Brain microvascular endothelial cell (primary cell): ENCODE measurements around the gene E2F8.
"Not testable (repeated sequence)": the region's sequence is repeated elsewhere in the genome, so short reads cannot be mapped to it uniquely, and the experiment has no call there.

ENCODE experiments used
- DNase-seq: peaks from one replicate; pipeline ENCODE4 v3.0.0-alpha.2; 2020
- H3K27ac ChIP-seq: fragments of 250-450 bp; sonication (Bioruptor Pico); 2 replicates; pipeline ENCODE4 v1.5.1; 2020; ENCODE audit warnings: mild to moderate bottlenecking, moderate library complexity
- H3K27me3 ChIP-seq: fragments of 250-450 bp; sonication (Bioruptor Pico); replicated peaks from 2 replicates; pipeline ENCODE4 v1.5.1; 2020; ENCODE audit warnings: mild to moderate bottlenecking
- H3K36me3 ChIP-seq: fragments of 250-450 bp; sonication (Bioruptor Pico); replicated peaks from 2 replicates; pipeline ENCODE4 v1.5.1; 2020; ENCODE audit warnings: mild to moderate bottlenecking
- H3K4me3 ChIP-seq: 2 replicates; pipeline ENCODE4 v1.5.1; 2011; ENCODE audit warnings: low read depth, mild to moderate bottlenecking, control low read depth, low read length, moderate library complexity
- in situ Hi-C: cut with HindIII; loops from 2 replicates; pipeline ENCODE4 v1.10.0; 2017; ENCODE audit warnings: low sequenced_read_pairs, low pct_ligation_motif_present
- TF ChIP-seq, protein P1 (sequence below): IDR thresholded peaks from 2 replicates; pipeline ENCODE4 v1.5.1; 2011; ENCODE audit warnings: low read depth, mild to moderate bottlenecking, moderate library complexity, low read length, control low read depth, inconsistent platforms; ENCODE audit errors: missing control alignments

E2F8 gene

DNA sequence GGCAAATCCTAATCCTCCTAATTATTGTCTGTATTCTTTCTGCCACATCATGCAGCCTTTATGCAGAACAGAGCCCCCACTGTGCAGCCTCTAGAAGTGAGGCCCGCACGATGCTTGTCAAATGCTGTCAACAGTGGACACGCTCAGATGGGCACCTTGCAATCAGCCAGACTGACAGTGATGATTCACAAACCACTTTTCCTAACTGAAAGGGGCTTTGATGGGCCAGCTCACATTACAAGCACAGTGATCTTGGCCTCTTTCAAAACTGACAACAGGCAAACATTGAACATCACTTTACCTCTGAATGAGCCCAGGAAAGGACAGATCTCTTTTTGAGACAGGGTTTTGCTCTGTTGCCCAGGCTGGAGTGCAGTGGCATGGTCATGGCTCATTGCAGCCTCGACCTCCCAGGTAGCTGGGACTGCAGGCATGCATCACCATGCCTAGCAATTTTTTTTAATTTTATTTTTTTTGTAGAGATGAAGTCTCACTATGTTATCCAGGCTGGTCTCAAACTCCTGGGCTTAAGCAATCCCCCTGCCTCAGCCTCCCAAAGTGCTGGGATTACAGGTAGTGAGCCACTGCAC, 18.0 kb upstream of the E2F8 start:
- Histone ChIP-seq H3K27ac (no peak overlapping the region), H3K36me3 (no peaks in the 10 kb centered on the region), H3K4me3 (no peak overlapping the region), H3K27me3 (peaks cover 4% of the 10 kb centered on the region)
- DNase-seq, result no peak
- in situ Hi-C loops, result no loop called here
- TF ChIP-seq, protein P1, sequence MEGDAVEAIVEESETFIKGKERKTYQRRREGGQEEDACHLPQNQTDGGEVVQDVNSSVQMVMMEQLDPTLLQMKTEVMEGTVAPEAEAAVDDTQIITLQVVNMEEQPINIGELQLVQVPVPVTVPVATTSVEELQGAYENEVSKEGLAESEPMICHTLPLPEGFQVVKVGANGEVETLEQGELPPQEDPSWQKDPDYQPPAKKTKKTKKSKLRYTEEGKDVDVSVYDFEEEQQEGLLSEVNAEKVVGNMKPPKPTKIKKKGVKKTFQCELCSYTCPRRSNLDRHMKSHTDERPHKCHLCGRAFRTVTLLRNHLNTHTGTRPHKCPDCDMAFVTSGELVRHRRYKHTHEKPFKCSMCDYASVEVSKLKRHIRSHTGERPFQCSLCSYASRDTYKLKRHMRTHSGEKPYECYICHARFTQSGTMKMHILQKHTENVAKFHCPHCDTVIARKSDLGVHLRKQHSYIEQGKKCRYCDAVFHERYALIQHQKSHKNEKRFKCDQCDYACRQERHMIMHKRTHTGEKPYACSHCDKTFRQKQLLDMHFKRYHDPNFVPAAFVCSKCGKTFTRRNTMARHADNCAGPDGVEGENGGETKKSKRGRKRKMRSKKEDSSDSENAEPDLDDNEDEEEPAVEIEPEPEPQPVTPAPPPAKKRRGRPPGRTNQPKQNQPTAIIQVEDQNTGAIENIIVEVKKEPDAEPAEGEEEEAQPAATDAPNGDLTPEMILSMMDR, result no peak

DNA sequence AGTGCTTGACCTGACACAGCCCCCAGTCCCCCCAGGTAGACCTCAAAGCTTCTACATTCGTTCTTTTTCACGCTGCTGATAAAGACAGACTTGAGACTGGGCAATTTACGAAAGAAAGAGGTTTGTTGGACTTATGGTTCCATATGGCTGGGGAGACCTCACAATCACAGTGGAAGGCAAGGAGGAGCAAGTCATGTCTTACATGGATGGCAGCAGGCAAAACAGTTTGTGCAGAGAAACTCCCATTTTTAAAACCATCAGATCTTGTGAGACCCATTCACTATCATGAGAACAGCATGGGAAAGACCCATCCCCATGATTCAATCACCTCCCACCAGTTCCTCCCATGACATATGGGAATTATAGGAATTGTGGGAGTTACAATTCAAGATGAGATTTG, 13.7 kb upstream of the E2F8 start:
- H3K27me3 ChIP-seq, in situ Hi-C loops, H3K36me3 ChIP-seq: not testable (repeated sequence)

DNA sequence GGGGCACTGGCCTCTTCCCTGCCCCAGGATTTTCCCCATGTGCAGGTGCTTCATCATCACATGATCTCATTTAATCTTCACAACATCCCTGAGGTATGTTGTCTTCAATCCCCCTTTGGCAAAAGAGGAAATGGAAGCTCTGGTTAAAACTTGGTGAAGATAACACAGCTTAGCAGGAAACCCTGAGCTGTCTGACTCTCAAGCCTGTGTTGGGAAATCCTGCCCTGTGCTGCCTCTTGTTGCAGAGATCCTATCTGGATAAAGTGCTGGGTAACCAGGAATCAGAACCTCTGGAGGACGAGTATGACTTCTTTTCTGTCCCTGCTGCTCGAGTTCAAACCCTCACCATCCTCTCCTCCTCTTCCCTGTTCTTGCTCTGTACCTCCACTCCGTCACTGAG, 13.1 kb upstream of the E2F8 start:
- H3K27ac ChIP-seq, result no peak overlapping the region
- TF ChIP-seq, protein P1, result no peak
- no peaks in the 10 kb centered on the region for H3K36me3 ChIP-seq
- no peak overlapping the region for H3K4me3 ChIP-seq
- in situ Hi-C loops, result no loop called here
- no peak for DNase-seq
- peaks cover 7% of the 10 kb centered on the region for H3K27me3 ChIP-seq

More for the DNA sequence above, 13.7 kb upstream of the E2F8 start:
- not testable (repeated sequence) for H3K4me3 ChIP-seq, H3K27ac ChIP-seq, DNase-seq

DNA sequence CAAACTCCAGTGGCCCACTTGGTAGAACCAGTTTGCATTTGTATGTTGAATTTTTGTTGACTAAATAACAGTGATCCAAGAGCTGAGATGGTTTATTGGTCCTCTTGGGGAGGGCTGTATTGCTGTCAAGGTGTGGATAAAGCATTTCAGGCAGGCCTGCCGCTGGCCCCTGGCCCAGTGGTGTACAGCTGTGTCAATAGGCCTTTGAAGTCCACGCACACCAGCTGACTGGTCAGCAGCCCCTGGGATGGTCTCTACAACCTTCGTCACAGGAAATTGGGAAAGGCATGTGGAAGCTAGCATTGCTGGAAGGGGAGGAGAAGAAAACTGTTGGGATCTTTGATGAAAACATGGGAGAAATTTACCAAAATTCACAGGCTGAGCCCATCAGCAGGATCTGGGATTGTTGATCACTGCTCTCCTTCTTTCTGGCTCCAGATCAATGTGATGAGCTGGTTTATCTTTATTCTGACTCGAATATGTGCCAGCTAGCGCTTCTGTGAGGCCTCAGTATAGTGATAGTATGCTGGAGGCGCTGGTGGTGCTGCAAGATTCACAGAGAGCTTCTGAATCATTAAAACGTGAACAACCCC, 12.5 kb upstream of the E2F8 start:
- no peak for DNase-seq
- TF ChIP-seq, protein P1, result no peak
- H3K36me3 ChIP-seq, result no peaks in the 10 kb centered on the region
- no peak overlapping the region for H3K4me3 ChIP-seq
- in situ Hi-C loops, result no loop called here
- no peak overlapping the region for H3K27ac ChIP-seq
- H3K27me3 ChIP-seq, result peaks cover 7% of the 10 kb centered on the region

DNA sequence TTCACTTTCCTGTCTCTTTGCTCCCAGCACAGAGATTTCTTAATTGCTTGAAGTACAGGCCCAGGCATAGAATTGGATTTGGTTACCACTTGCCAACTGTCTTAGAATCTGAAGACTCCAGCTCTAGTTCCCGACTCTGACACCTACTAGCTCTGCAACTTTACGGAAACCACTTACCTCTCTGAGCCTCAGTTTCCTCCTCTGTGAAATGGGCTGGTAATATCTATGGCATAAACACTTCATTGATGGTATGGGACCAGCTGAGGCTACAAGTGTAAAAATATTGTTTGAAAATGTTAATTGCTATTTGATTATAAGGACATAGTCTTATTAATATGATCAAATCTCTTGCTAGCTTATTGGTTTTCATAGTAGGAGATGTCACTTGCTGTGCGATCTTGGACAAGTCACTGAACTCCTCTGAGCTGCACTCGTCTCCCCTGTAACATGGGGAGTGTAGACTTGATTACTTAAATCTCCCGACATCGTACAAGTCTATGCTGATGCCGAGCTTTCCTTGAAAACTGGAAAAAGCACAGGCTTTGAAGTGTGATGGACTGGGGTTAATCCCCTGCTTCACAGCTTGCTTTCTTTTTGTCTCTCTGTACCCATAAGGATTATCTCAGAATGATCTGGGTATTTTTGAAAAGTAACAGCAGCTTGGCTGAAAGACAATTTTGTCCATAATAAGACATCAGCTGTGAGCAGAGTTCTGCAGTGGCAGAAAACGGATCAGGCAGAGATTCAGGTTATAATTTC, 11.8 kb upstream of the E2F8 start:
- TF ChIP-seq, protein P1, result no peak
- DNase-seq, result no peak
- no peak overlapping the region for H3K27ac ChIP-seq
- no peak overlapping the region for H3K4me3 ChIP-seq
- H3K36me3 ChIP-seq, result no peaks in the 10 kb centered on the region
- H3K27me3 ChIP-seq, result peaks cover 7% of the 10 kb centered on the region
- in situ Hi-C loops, result no loop called here

DNA sequence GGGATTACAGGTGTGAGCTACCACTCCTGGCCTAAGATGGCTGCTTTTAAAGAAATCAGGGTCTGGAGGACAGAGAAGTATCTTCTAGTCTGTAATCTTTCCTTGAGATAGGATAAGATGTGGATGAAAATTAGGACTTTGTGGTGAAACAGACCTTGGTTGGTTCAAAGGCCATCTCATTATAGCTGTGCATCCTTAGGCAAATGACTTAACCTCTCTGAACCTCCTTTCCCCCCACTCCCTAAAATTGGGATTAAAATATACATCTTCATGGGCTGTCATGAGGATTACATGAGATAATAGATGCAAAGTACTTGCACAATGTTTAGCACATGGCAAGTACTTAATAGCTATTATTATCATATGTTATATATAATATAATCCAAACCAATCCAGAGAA, 10.8 kb upstream of the E2F8 start:
- Histone ChIP-seq H3K27ac (no peak overlapping the region), H3K27me3 (peaks cover 7% of the 10 kb centered on the region), H3K36me3 (no peaks in the 10 kb centered on the region), H3K4me3 (no peak overlapping the region)
- in situ Hi-C loops, result no loop called here
- TF ChIP-seq, protein P1, result no peak
- no peak for DNase-seq
